Lung (tissue), 12 donors: ENCODE data around the gene COPG2. TPM values are rescaled to one million over a fixed set of nuclear protein-coding genes. Genes with fewer than 3 reads are reported as not detected.
"Not testable (repeated sequence)": the region's sequence is repeated elsewhere in the genome, so short reads cannot be mapped to it uniquely, and the experiment has no call there.

Source experiments
- ATAC-seq: fragments of 200-7000 bp; cut with Tn5 transposase; one replicate; pipeline ENCODE4 v1.9.1; 2020; ENCODE audit warnings: moderate number of reproducible peaks; ENCODE audit not compliant: insufficient read depth, low FRiP score
- DNase-seq, 3 donors: peaks; one replicate each; pipeline ENCODE4 v3.0.0-alpha.2; 2013 to 2017
- H3K27ac ChIP-seq, 2 donors: one replicate each; pipeline ENCODE4 v1.5.1; 2013; ENCODE audit warnings: mild to moderate bottlenecking in 2 of 2, moderate library complexity in 2 of 2, control low read depth in 1 of 2, inconsistent platforms in 1 of 2, low read depth in 1 of 2, low read length in 1 of 2
- H3K27me3 ChIP-seq, 3 donors: one replicate each; pipeline ENCODE4 v1.5.1; 2013; ENCODE audit warnings: low read length in 2 of 3; ENCODE audit not compliant: control insufficient read depth in 3 of 3, insufficient read depth in 3 of 3
- H3K36me3 ChIP-seq, 4 donors: one replicate each; pipeline ENCODE4 v1.5.1; 2013; ENCODE audit warnings: low read length in 4 of 4, mild to moderate bottlenecking in 1 of 4, moderate library complexity in 1 of 4; ENCODE audit not compliant: control insufficient read depth in 4 of 4, insufficient read depth in 4 of 4
- H3K4me1 ChIP-seq, 5 donors: one replicate each; pipeline ENCODE4 v1.5.1; 2013; ENCODE audit warnings: low read length in 5 of 5, mild to moderate bottlenecking in 2 of 5, moderate library complexity in 1 of 5; ENCODE audit not compliant: control insufficient read depth in 5 of 5, insufficient read depth in 5 of 5
- H3K4me3 ChIP-seq: one replicate; pipeline ENCODE4 v1.5.1; 2013; ENCODE audit warnings: mild to moderate bottlenecking, control low read depth, moderate library complexity
- H3K9ac ChIP-seq, 2 donors: one replicate each; pipeline ENCODE4 v1.5.1; 2013; ENCODE audit warnings: low read length in 2 of 2, control low read depth in 1 of 2; ENCODE audit not compliant: insufficient read depth in 1 of 2
- H3K9me3 ChIP-seq, 4 donors: one replicate each; pipeline ENCODE4 v1.5.1; 2013; ENCODE audit warnings: low read length in 3 of 4, mild to moderate bottlenecking in 1 of 4, moderate library complexity in 1 of 4; ENCODE audit not compliant: control insufficient read depth in 4 of 4, insufficient read depth in 3 of 4
- CTCF ChIP-seq: IDR thresholded peaks from 2 replicates; pipeline ENCODE4 v1.5.1; 2012; ENCODE audit warnings: mild to moderate bottlenecking; ENCODE audit errors: control extremely low read depth, extremely low read depth
- WGBS, 2 donors: extraction: QIAGEN DNeasy Blood & Tissue Kit; methylation state at CpG; one replicate each; pipeline ENCODE4 v1.1.7; 2013; 5-methylcytosine and 5-hydroxymethylcytosine counted together
- polyA plus RNA-seq, 2 donors: library from polyadenylated mRNA; stranded (reverse); fragments of 200-250 nt; gene quantifications; one replicate each; pipeline ENCODE4 v1.2.1, GENCODE V29; 2013
- total RNA-seq, 2 donors: library from RNA; depleted of rRNA in 1 of 2; stranded (reverse); fragments of >200 nt in 1 of 2; gene quantifications; one replicate each; pipeline ENCODE4 v1.2.1, GENCODE V29; 2014 to 2021
- donor health status: control.
- donor health status: control.
- donor health status: Bipolar disorder and iron deficiency.
- donor health status: healthy.
- donor health status: DM: yes; HTN: yes; CAD: no.

COPG2 gene
- total and polyA plus RNA-seq, 4 donors: 8.9 to 29.3 (median 16.8) TPM

DNA sequence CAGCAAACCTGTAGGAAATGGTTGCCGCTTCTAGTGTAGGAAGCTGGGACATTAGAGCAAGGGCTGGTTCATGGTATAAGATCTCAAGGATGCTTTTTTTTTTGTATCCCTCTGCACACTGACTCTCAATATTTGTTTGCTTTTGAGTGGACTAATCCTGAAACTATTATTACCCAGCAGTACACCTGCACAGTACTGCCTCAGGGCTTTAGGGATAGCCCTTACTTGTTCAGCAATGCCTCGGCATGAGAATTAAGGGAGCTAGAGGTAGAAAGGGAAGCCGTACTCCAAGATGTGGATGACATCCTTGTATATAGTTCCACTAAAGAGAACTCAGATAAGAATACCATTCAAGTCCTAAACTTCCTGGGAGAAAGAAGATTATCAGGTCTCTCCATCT is 70.5 kb downstream of the COPG2 start:
- no peak overlapping the region for H3K9ac ChIP-seq
- 96 to 99% methylated on average over 3 of the region's 3 CpGs for WGBS, 2 donors
- H3K4me1 ChIP-seq: peaks cover 0 to 9% (median 0%) of the 10 kb centered on the region in 5 donors
- TF ChIP-seq CTCF: no peak
- no peaks in the 10 kb centered on the region for H3K27me3 ChIP-seq
- ATAC-seq (no peak), DNase-seq (no peak)
- peaks cover 0 to 4% (median 0%) of the 10 kb centered on the region in 4 donors for H3K9me3 ChIP-seq
- peaks cover 0 to 3% (median 0%) of the 10 kb centered on the region in 4 donors for H3K36me3 ChIP-seq
- H3K27ac ChIP-seq: no peak overlapping the region
- H3K4me3 ChIP-seq: no peak overlapping the region

DNA sequence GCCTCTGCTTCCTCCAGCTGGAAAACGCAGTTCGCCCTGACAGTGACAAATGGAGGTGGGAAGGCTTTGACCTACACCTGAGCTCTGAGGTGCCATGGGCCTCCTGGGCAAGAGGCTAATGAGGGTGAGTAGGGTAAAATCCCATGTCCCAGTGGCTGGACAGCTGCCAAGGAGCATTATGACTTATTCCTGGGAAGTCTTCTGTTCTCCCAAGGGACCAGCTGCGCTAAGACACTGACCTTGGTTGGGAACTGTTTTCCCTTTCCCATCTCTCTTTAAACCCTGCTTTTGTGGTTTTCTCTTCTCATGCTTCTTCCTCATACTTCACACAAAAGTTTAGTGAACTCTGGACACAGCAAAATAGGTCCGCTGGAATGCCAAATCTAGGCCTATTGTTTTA is 72.6 kb downstream of the COPG2 start:
- no peak for TF ChIP-seq CTCF
- H3K9me3 ChIP-seq: peaks cover 0 to 4% (median 0%) of the 10 kb centered on the region in 4 donors
- peaks cover 0 to 16% (median 0%) of the 10 kb centered on the region in 5 donors for H3K4me1 ChIP-seq
- H3K4me3 ChIP-seq: no peak overlapping the region
- H3K27me3 ChIP-seq: no peaks in the 10 kb centered on the region
- no peak overlapping the region for H3K27ac ChIP-seq
- ATAC-seq: no peak
- no peak overlapping the region for H3K9ac ChIP-seq
- peaks cover 0 to 1% (median 0%) of the 10 kb centered on the region in 4 donors for H3K36me3 ChIP-seq
- WGBS, 2 donors: 93 to 95% methylated on average over 4 of the region's 4 CpGs
- peak in 2 of 3 donors; percentile 1 to 15 for DNase-seq

DNA sequence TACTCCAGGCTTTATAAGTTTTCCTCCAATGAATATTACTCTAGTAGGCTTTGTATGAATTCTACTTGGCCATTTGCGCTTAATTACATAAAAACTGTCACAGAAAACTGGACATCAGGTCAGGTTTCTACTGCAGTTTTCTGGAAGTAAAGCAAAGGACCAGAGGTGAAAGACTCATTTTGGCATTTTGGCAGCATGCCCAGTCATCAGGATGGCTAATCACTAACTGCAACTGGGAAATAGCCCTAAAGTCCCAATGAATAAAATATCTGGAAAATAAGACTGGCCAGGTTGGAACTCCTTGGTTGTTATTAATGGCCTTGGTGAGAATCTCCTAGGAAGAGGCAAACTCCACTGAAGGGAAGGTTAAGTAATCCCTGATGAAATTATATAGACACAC is 75.5 kb downstream of the COPG2 start:
- TF ChIP-seq CTCF: no peak
- Histone ChIP-seq H3K4me3 (no peak overlapping the region), H3K36me3 (no peaks in the 10 kb centered on the region), H3K4me1 (peaks cover 0 to 16% (median 0%) of the 10 kb centered on the region in 5 donors), H3K9me3 (peaks cover 0 to 4% (median 0%) of the 10 kb centered on the region in 4 donors), H3K27ac (no peak overlapping the region), H3K27me3 (no peaks in the 10 kb centered on the region), H3K9ac (no peak overlapping the region)
- ATAC-seq (no peak), DNase-seq (peak in 2 of 3 donors; percentile 5 to 6)
- 99 to 100% methylated on average over 1 of the region's 1 CpG for WGBS, 2 donors

GRCh38 chr7:130591464-130591863 is 77.1 kb downstream of the COPG2 start:
- H3K9ac ChIP-seq, H3K4me3 ChIP-seq, H3K4me1 ChIP-seq, H3K27ac ChIP-seq, DNase-seq, H3K9me3 ChIP-seq, H3K36me3 ChIP-seq, H3K27me3 ChIP-seq, ATAC-seq: not testable (repeated sequence)
- WGBS, 2 donors: 96 to 98% methylated on average over 10 to 30 of the region's 30 CpGs

DNA sequence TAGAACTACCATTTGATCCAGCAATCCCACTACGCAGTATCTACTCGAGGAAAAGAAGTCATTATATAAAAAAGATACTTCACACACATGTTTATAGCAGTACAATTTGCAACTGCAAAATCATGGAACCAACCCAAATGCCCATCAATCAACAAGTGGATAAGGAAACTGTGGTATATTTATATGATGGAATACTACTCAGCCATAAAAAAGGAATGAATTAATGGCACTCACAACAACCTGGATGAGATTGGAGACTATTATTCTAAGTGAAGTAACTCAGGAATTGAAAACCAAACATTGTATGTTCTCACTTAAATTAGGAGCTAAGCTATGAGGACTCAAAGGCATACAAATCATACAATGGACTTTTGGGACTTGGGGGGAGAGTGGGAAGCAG is 82.6 kb downstream of the COPG2 start:
- WGBS, 2 donors: 95 to 97% methylated on average over 2 of the region's 2 CpGs
- not testable (repeated sequence) for ATAC-seq, DNase-seq

GRCh38 chr7:130575110-130575509 is 93.4 kb downstream of the COPG2 start:
- not testable (repeated sequence) for DNase-seq, H3K27me3 ChIP-seq, H3K9me3 ChIP-seq, H3K4me3 ChIP-seq, H3K27ac ChIP-seq, H3K36me3 ChIP-seq, H3K9ac ChIP-seq, H3K4me1 ChIP-seq, ATAC-seq
- 96 to 97% methylated on average over 3 of the region's 3 CpGs for WGBS, 2 donors

More for the DNA sequence above, 82.6 kb downstream of the COPG2 start:
- H3K4me3 ChIP-seq, H3K9ac ChIP-seq, H3K9me3 ChIP-seq, H3K27ac ChIP-seq, H3K4me1 ChIP-seq, H3K36me3 ChIP-seq, H3K27me3 ChIP-seq: not testable (repeated sequence)
